HG02970 (cell line): Measurements from ENCODE around the gene ADGRB3.

Experiments used
- ATAC-seq: cut with Tn5 transposase; IDR thresholded peaks from one replicate; pipeline ENCODE4 v1.9.1; 2021; ENCODE audit warnings: mild to moderate bottlenecking, moderate library complexity, moderate number of reproducible peaks; ENCODE audit not compliant: unreplicated experiment, low FRiP score

Gene ADGRB3

DNA sequence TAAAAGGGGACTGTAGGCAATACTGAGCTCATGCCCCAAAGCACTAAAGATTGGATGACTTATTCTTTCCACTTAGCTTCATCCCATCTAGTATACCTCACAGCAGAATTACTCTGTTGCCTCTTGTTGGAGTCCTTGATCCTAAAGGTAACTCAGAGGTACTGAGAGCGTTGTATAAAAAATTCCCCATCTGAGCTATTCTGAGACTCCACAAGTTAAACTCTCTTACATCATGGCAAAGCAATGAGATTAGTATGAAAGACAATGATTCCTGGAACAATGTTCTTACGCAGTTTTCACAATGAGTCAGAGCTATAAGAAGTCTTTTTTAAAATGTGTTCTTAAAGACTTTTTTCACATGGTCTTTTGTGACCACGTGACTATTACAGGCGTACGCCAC is 370.1 kb downstream of the ADGRB3 start:
- no peak for ATAC-seq

DNA sequence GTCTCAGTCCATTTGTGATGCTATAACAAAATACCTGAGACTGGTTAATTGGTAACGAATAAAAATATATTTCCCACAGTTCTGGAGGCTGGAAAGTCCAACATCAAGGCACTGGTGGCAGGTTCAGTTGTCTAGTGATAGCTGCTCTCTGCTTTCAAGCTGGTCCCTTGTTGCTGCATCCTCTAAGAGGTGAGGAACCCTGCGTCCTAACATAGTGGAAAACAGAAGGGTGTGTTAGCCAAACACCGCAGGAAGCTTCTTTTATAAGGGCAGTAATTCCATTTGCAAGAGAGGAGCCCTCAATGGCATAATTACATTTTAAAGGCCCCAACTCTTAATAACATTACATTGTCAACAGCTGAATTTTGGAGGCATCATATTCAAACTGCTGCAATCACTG is 372.7 kb downstream of the ADGRB3 start:
- ATAC-seq, result no peak

DNA sequence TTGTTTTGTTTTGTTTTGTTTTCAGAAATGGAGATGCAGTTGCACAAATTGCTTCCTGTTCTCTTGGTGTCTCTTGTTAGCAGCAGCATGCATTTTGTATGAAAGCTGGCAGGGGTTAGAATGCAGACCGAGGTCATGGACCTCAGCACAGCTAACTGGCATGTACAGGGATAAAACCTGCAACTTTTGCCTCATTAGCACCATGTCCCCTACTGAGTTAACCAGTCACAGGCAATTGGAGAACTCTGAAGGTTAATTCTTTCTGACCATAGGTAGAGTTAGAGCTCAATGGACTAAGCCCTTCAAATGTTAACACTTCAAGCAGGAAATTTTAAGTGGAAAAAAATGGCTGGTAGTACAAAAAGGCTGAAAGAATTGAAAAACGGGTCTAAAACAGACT is 377.1 kb downstream of the ADGRB3 start:
- ATAC-seq, result no peak

DNA sequence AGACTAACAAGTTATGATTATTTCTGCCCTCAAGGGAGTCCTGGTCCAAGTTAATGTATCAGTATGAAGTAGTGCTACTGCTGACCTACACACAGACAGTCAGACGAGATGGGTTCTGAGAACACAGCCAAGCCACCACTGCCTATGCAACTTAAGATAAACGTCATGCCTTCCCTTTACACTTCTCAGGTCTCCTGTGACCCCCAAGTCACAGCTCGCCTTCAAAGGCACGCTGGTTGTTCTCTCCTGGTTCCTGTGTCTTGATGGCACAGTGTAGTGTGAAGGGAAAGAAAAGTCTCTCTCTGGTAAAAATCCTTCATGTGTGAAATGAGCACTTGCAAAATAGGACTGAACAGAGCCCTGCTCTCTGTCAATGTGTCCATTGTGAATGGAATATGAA is 377.8 kb downstream of the ADGRB3 start:
- ATAC-seq, result no peak

DNA sequence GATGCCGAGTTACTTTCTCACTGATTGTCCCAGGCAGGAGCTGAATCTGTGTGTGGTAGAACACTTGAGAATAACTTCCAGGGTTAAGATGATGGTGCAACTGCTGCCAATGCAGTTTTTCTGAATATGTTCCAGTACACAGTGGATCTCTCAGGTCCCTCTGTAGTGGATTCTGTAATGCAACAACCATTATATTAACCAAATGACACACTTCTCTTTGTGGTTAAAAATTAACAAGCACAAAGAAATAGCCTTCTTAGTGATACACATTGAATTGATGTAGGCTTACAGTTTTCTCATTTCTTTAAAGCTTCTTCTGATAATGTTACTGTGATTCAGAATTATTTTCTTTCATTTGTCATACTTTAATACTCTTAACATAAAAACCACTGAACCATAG is 383.8 kb downstream of the ADGRB3 start:
- no peak for ATAC-seq

DNA sequence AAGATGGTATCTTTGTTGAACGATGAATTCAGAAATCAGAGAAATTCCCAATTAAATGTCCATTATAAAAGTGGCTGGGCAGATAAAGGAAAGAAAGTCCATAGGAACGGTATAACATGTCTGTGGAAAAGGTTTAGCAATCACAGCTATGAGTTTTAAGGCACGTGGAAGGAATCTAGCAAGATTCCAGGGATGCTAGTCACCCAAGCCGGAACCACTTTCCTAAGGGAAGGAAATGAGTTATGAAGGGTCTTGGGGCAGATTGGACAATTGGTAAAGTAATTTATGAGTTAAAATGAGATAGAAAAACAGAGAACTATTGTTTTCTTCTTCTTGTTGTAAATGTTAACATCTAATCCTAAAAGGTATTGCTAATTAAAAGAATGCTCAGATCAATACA is 384.8 kb downstream of the ADGRB3 start:
- no peak for ATAC-seq

DNA sequence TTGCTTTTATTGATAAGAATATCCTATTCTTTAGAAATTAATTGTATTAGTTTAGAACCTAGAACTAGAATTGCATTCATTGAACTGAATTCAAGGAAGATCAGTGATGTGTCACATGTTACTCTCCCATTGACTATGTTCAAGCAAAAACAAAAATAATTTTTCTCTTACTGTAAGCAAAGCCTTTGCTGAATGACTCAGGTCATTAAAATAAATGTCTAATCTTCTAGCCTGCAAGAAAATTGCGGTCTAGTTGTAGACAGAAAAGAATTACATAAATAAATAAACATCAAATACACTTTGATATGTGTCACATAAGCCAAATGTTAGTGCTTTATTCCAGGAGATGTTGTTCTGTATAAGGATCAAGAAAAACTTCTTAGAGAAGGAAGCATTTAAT is 387.9 kb downstream of the ADGRB3 start:
- ATAC-seq, result no peak

DNA sequence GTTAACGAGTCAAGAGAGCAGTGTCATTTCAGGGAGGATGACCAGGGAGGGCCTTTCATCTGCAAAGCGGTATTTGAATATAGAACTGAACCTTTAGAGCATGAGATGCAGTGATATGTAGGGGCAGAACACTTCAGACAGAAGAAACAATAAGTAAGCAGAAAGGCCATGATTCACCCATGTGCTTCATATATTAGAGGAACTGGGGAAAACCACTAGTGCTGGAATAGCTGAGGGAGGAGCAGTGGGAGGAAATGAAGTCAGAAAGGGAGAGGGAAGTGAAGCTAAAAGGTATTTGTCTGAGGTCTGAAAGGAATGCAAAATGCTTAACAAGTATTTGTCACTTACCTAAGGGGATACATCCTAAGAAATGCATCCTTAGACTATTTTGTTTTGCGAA is 391.2 kb downstream of the ADGRB3 start:
- ATAC-seq, result no peak

DNA sequence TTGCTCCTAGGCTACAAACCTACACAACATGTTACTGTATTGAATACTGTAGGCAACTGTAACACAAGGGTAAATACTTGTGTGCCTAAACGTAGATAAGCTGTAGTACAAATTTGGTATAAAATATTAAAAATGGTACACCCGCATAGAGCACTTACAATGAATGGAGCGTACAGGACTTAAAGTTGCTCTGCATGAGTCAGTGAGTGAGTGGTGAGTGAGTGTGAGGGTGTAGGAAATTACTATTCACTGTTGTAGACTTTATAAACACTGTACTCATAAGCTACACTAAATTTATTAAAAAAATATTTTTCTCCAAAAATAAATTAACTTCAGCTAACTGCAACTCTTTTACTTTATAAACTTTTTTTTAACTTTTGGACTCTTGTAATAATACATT is 391.6 kb downstream of the ADGRB3 start:
- ATAC-seq, result no peak

DNA sequence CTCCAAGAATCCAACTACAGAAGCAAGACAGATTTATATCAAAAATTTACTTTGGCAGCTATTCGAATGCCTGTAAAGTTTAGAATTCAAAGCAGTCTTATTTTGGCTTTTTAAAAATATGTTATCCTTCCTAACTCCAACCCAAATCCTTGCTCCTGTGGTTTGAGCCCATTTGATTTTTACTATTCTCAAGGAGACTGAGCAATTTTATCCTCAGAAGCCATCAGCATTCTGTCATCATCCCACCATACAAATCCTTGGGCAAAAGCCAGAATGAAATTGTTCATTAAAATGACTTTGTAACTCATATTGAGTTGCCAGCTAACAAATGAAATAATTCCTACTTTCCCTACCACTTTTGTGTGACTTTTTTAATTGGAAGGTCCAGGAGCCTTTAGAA is 392.8 kb downstream of the ADGRB3 start:
- ATAC-seq, result no peak

DNA sequence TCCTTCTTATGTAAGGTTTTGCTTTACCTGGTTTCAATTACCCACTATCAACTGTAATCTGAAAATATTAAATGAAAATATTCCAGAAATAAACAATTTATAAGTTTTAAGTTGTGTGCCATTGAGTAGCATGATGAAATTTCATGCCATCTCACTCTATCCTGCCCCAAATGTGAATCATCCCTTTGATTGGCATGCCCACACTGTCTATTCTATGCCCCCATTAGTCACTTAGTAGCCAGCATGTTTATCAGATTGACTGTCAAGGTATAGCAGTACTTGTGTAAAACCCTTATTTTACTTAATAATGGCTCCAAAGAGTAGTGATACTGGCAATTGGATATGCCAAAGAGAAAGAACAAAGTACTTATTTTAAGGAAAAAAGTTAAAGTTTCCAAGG is 403.8 kb downstream of the ADGRB3 start:
- no peak for ATAC-seq

DNA sequence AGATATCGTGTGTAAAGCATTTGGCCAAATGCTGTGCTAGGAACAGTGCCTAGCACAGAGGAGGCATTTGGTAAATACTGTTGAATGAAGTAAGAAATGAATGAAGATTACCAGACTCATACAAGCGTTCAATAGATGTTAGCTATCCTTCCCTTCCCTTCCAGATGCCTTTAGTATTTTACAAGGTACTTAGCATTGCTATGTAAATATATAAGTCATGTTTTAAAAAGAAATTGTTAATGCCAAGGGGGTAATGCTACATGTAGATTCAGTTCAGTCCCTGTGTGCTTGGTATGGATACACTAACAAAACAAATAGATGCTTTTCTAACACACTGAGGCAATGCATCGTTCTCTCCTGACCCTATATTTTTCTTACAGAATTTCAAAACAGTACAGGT is 407.2 kb downstream of the ADGRB3 start:
- no peak for ATAC-seq

DNA sequence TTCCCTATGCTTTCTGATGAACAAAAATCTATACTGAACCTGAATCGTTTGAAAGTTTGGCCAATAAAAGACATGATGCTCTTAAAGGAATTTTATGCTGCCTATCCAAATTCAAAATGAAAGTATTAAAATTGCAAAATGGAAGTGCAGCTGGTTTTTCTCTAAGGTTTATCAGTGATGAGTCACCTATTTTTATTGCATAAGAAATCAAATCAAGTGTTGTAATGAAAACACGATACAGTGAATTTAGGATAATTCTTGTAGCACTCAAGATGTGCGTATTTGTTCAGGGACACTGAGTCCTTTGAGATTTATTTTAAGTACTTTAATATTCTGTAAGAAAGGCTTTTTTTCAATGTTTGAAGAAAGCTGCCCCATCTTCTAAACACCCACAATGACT is 409.5 kb downstream of the ADGRB3 start:
- no peak for ATAC-seq

DNA sequence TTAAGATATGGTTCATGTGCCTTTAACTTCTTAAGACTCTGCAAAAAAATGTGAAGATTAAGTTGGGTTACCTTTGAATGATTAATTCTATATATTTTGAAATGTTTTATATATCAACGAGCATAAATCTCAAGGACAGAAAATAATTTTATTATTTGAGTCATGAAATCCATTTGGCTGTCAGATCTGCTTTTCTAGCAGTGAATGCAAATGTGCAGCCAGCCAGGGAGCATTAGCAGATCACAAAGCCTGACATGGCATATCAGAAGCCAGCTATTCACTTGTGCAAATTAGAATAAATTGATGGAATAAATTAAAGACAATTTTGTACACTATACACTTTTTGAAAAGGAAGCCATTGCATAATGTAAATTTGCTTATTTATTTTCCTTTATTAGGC is 424.3 kb downstream of the ADGRB3 start:
- no peak for ATAC-seq

DNA sequence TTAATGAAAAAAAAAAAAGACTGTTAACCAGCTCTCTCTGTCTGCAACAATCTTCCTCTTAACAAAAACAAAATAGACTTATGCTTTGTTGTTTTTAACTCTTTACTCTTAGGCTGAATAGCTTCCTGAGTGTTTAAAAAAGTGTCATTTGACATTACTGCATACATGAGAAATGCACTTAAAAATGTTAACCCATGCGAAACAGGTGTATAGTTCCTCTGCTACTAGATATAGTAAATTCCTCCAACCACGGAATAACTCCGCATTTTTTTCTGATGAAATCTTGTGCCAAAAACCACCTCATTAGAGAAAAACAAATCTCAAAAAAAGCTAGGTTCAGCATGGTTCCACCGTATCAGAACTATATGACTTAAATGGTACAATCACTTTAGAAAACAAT is 426.0 kb downstream of the ADGRB3 start:
- ATAC-seq, result no peak

DNA sequence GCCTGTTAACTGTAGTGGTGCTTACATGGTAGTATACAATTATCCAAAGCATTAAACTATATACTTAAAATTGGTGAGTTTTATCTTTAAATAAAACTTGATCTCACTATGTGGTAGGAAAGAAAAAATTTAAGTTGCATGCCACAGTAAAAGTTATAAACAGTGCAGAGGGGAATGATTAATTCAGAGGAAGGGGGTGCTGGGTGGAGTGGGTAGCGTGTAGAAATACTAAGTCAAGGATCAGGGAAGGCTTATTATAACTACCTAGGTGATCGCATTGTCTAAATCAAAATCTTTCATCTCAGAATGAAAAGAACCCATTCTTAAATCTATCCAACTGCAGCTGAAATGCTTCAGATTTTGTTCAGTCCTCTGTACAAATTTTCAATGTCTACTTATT is 428.3 kb downstream of the ADGRB3 start:
- no peak for ATAC-seq

DNA sequence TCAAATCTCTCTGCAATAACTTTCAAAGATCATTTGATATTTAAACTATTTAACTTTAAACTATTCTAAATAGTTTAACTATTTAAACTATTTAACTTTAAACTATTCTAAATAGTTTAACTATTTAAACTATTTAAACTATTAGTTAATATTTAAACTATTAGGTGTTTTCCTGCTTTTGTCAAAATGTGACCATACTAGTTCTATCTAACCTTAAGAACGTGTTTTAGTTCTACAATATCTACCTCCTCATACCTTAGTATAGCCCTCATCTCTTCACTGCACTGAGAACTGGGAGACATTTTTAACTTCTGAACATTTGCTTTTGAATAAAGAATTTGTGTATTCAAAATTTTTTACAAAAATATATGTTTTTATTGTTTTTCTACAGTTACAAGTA is 429.1 kb downstream of the ADGRB3 start:
- ATAC-seq, result no peak

DNA sequence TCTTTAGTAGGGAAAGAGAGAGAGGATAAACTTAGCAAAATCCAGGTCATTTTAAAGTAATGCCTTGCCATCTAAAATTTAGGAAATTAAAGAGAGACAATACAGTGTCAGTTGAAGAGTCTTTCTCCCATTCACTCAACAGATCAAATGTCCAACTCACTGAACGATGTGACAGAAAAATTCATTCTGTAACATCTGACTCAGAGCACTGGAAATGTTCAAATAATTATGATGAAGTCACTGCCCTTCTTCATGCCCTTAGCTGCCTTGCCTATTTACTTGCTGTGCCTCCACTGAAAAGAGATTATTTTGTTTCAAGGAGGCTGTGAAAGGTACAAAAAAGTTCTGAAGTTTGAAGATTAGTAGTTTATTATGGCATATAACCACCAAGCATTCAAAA is 434.8 kb downstream of the ADGRB3 start:
- no peak for ATAC-seq

DNA sequence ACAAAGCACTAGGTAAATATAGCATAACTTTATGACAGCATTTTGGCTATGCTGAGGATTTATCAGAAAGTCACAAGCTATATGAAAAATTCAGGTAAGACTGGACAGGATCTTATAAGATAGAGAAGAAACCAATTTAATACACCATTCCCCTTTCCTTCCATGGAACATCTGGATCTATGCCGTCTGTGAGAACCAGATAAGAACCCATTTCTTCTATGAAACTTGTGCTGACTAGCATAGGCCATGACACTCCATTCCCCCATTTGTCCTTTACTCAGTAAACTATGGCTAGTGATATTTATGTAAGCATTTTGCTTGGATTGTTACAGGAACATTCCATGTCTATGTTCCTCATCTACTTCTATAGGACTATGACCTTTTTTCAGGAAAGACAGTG is 437.7 kb downstream of the ADGRB3 start:
- ATAC-seq, result no peak

DNA sequence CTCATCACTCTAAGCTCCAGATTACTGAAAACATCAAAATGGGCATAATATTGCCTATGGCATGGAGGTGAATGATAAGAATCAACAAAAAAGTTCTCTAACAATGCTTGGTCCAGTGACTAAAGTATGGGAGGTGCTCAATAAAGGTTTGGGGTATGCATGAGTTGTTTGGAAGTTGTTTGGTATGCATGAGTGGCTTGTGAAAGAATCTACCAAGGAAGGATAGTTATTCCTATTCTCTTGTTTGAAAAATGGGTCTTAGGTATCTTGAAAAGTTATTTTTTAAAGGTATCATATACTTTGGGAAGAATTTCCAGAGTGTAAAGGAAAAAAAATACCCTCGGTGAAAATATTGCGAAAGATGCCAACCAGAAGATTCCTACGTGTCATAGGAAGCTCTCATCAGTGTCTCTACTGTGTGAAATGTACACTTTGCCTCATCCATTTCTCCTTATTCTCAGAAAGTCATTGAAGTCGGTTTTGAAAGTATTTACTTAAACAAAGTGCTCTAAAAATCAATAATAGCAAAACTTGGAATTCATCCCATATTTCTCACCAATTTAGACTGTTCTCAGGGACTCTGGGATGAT is 449.8 kb downstream of the ADGRB3 start:
- ATAC-seq, result no peak

DNA sequence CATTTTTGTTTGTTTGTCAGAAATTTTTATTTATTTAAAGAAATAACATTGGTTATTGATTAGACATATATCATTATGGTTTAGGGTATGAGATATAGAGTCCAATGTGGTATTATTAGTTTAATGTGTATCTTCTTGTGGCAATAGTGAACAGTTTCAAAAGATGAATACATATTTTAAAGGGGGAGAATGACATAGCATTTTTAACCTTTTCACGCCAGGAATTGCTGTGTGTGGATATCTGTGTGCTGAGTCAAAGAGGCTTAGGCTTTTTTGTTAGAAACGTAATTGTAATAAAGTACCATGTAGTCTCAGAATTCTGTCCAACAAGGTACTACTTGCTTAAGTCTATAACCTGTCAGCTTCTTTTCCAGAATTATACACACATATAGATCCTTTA is 451.6 kb downstream of the ADGRB3 start:
- ATAC-seq, result no peak

DNA sequence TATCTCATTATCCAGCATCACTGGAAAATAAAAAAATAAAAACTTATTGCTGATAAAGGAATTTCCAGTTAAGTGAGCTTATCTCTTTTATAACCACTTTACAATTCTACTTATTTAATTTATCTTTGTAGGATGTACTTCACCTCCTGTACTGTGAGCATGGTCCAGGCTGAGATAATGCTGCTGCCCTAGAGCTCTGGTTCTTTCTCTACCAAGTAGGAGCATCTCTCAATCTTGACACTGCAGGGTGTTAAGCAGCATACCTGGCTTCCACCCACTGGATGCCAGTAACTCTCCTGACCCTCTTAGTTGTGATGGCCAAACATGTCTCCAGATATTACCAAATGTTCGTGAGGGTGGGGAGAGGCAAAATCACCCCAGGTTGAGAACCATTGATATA is 454.5 kb downstream of the ADGRB3 start:
- no peak for ATAC-seq

DNA sequence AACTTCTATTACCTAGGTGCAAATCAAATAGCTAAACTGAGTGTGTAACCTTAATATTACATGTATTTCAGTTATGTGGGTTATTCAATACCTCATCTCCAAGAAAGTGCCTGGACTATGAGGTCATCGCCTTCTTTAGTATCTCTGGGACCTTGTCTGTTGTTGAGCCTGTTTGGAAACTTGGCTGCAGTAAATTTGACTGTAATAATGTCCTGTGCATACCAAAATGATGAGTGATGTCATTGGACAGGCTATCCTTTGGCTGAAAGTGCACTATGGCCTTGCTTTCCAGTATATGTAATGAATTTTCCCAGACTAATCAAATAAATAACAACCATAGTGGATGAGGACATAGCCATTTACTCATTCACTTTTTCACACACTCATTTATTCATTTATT is 455.1 kb downstream of the ADGRB3 start:
- no peak for ATAC-seq
